Measurements from ENCODE around the gene SNIP1. TPM values are rescaled to one million over a fixed set of nuclear protein-coding genes. Genes with fewer than 3 reads are reported as not detected.

SNIP1 gene
- total and polyA plus RNA-seq, 10 of the 15 experiments (the other 5 are each of a cell fraction or from before 2014, with no cell fraction given) = 2.7 to 22.4 (median 10.1) TPM

DNA sequence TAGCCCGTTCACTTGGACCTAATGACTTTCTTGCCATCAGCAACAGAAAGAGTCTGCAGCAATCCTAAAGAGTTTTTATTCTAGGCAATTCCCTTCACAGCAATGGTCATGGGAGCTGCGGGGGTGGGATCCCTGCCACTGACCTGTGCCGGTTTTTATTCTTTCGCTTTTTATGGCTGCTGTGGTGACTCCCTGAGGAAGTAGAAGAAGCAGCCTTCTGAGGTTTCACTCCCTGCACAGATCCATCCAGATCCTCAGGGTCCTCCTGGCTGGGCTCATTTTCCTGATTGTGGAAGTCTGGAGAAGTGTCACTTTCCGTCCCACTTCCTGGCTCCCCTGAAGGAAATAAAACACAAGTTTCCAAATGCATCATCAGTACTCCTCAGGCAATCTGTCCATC, 52.4 kb downstream of the SNIP1 start:
- ChIA-PET RAD21 (ENCODE audit: unreplicated experiment) (no interaction called here), CTCF (no interaction called here), POLR2A (no interaction called here), SMC1A (ENCODE audit: uncharacterized antibody, unreplicated experiment) (no interaction called here)
- H3K9ac ChIP-seq (ENCODE audit: control insufficient read depth, insufficient read depth, low read length) = no peak overlapping the region
- no peaks in the 10 kb centered on the region for H4K20me1 ChIP-seq (ENCODE audit: control insufficient read depth, insufficient read depth)
- ATAC-seq = no peak
- BruUV-seq (replicated peaks) = no TSS peak
- H3K79me2 ChIP-seq (ENCODE audit: control insufficient read depth, insufficient read depth, low read length) = no peaks in the 10 kb centered on the region
- no peak overlapping the region for H2AFZ ChIP-seq (ENCODE audit: control insufficient read depth, low read depth, low read length)
- DNase-seq (ENCODE audit: low read depth, low spot score) = no peak
- H3K36me3 ChIP-seq (ENCODE audit: control insufficient read depth in 2 of 2, insufficient read depth in 2 of 2, low read length in 1 of 2) = peaks cover 8 to 10% of the 10 kb centered on the region in 2 experiments; a peak in 3 of 4 replicates
- in situ Hi-C loops (cut with MboI) (no loop called here), intact Hi-C loops (cut with micrococcal nuclease; ENCODE audit: unreplicated experiment) (no loop called here)
- TF ChIP-seq ZNF207 (IDR thresholded peaks at IDR 0.05; ENCODE audit: borderline replicate concordance) (no peak), SUPT20H (IDR thresholded peaks at IDR 0.05; ENCODE audit: borderline replicate concordance, control insufficient read depth, low read depth, low read length) (no peak), EZH2 (IDR thresholded peaks at IDR 0.05; ENCODE audit: borderline replicate concordance, control insufficient read depth, low read depth, low read length) (no peak), SP1 (IDR thresholded peaks at IDR 0.05; ENCODE audit: low read depth, low read length) (no peak), SIN3A (IDR thresholded peaks at IDR 0.05; ENCODE audit: low read depth, low read length) (no peak), NR2C2 (IDR thresholded peaks at IDR 0.05; ENCODE audit: borderline replicate concordance, control insufficient read depth, insufficient read length, low read depth) (no peak), HSF1 (IDR thresholded peaks at IDR 0.05; ENCODE audit: low read depth, low read length) (no peak), RUNX3 (IDR thresholded peaks at IDR 0.05; ENCODE audit: low read length) (no peak), NFXL1 (IDR thresholded peaks at IDR 0.05; ENCODE audit: borderline replicate concordance) (no peak), ETV6 (conservative IDR thresholded peaks at IDR 0.05 in 1 of 2, IDR thresholded peaks at IDR 0.05 in 1 of 2; ENCODE audit: borderline replicate concordance in 1 of 2, low read depth in 1 of 2) (no peak)
- TF ChIP-seq, protein P1, sequence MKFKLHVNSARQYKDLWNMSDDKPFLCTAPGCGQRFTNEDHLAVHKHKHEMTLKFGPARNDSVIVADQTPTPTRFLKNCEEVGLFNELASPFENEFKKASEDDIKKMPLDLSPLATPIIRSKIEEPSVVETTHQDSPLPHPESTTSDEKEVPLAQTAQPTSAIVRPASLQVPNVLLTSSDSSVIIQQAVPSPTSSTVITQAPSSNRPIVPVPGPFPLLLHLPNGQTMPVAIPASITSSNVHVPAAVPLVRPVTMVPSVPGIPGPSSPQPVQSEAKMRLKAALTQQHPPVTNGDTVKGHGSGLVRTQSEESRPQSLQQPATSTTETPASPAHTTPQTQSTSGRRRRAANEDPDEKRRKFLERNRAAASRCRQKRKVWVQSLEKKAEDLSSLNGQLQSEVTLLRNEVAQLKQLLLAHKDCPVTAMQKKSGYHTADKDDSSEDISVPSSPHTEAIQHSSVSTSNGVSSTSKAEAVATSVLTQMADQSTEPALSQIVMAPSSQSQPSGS (IDR thresholded peaks at IDR 0.05; ENCODE audit: low read length) = no peak
- H3K27me3 ChIP-seq (replicated peaks in 1 of 2; ENCODE audit: control insufficient read depth in 2 of 2, insufficient read depth in 2 of 2, low read length in 1 of 2) = no peaks in the 10 kb centered on the region
- no peak overlapping the region for H3K27ac ChIP-seq (ENCODE audit: control insufficient read depth, insufficient read depth)
- H3K4me1 ChIP-seq (ENCODE audit: control insufficient read depth, insufficient read depth, low read length) = no peaks in the 10 kb centered on the region
- WGBS (ENCODE audit: insufficient coverage, insufficient replicate concordance, low lambda C conversion rate, missing lambda C conversion rate) = 90% methylated on average over 5 of the region's 5 CpGs
- no peak overlapping the region for H3K4me3 ChIP-seq
- H3K9me3 ChIP-seq (replicated peaks; ENCODE audit: control insufficient read depth, insufficient read depth, low read length) = no peaks in the 10 kb centered on the region
- H3K4me2 ChIP-seq (ENCODE audit: control insufficient read depth, insufficient read depth) = no peak overlapping the region
- no peak for FAIRE-seq
